Superior temporal gyrus (tissue), 1 donor: Measurements from ENCODE around the gene EHD2.

Source experiments
- DNase-seq: peaks from one replicate; pipeline ENCODE4 v3.0.0-alpha.2; 2016; ENCODE audit errors: extremely low spot score

Gene EHD2

DNA sequence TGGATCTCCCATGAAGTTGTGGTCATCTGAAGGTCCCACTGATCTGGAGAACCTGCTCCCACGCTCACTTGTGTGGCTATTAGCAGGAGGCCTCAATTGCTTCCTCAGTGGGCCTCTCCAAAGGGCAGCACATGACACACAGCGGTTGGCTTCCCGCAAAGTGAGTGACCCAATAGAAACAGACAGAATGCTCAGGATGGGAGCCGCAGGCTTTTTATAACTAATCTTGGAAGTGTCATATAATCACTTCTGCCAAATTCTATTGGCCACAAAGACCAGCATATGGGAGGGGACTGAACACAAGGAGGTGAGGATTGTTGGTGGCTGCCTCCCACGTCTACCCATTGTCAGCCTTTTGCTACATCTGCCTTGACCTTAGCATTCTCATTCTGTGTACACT, 22.1 kb upstream of the EHD2 start:
- no peak for DNase-seq

DNA sequence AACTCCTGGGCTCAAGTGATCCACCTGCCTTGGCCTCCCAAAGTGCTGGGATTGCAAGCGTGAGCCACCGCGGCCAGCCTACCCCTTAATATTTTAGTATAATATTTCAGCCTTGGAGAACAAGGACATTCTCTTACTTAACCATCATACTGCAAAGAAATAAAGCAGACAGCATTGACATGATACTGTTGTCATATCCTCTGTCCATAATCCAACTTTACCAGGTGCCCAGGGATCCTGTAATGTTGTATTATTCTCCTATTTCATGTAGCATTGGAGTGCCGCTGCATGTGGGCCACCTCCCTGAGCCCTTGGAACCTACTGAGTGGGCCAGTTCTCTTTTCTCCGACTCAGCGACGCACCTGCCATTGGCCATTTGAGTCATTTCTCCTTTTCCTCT, 21.4 kb upstream of the EHD2 start:
- DNase-seq, result no peak

DNA sequence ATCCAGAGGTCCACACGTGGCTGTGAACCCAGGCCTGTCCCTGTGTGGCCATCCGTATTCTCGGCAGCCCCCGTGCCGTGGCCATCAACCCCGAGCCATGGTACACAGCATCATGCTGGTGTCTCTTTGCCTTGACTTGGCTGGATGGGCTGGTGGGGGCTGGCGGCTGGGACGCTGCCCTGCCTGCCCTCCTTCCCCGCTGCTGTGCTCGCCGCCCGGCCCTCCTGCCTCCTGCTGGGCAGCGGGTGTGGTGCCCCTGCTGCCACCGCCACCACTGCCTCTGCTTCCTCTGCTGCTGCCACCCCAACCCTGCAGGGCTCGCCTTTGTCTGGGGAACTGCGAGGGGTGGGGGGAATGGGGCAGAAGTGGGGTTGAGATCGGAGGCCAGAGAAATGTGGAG, 19.7 kb upstream of the EHD2 start:
- DNase-seq, result no peak

DNA sequence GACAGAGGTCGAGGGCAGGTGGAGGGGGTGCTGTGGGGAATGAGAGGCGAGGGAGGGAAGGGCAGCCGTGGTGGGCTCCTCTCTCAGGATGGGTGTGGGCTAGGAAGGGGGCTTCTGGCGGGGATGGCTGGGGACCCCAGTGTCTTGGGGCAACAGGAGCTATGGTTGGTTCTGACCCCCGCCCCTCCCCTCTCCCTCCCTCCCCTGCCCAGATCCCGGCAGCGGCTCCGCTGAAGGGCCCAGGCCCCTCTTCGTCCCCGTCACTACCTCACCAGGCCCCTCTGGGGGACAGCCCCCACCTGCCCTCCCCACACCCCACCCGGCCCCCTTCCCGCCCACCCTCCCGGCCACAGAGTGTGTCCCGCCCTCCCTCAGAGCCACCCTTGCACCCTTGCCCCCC, 19.3 kb upstream of the EHD2 start:
- DNase-seq, result no peak

DNA sequence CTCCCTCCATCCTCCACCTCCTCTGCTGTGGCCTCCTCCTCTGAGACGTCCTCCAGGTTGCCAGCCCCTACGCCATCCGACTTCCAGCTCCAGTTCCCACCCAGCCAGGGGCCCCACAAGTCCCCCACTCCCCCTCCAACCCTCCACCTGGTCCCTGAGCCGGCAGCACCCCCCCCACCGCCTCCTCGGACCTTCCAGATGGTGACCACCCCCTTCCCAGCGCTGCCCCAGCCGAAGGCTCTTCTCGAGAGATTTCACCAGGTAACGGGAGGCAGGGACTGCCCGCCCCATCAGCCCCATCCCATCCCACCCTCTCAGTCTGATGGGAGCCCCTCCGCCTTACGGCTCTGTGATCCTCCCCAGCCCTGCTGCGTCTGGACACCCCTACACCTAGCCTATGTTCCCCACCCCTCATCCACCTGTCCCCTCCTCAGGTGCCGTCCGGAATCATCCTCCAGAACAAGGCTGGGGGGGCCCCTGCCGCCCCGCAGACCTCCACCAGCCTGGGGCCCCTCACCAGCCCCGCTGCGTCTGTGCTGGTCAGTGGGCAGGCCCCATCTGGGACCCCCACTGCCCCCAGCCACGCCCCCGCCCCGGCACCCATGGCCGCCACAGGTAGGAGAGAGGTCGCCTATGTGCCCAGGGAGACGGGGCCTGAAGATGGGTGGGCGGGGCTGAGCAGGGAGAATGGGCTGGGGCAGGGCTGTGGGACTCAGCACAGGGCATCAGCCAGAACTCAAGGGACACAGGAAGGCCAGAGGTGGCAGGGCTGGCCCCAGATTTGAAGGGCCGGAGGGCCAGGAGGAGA, 18.6 kb upstream of the EHD2 start:
- no peak for DNase-seq

DNA sequence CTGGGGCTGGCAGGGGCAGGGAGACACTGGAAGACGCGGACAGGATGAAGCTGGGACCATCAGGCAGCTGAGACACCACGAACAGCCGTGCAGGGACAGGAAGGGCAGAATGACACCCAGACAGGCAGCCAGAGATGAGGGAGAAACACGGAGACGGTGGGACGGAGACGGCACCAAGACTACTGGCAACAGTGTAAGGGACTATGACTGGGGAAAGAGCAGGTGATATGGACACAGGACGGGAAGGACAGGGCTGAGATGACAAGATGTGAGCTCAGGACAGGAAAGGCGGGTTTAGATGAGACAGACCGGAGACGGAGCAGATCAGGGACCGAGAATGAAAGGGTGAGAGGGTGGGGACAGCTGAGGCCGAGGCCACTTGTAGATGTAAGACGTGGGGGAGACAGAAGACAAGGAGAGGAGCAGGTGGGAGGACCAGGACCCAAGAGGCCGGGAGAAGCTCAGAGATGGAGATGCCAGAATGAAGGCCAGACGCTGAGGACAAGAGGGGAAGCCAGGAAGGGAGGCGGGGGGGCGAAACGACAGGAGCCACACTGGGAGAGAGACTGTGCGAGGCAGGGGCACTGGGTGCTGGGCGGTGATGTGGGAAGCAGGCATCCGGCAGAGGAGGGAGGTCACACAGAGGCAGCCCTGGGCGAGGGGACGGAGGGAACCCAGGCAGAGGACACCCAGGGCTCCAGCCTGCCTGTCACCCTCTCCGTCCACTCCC, 17.5 kb upstream of the EHD2 start:
- DNase-seq, result no peak

DNA sequence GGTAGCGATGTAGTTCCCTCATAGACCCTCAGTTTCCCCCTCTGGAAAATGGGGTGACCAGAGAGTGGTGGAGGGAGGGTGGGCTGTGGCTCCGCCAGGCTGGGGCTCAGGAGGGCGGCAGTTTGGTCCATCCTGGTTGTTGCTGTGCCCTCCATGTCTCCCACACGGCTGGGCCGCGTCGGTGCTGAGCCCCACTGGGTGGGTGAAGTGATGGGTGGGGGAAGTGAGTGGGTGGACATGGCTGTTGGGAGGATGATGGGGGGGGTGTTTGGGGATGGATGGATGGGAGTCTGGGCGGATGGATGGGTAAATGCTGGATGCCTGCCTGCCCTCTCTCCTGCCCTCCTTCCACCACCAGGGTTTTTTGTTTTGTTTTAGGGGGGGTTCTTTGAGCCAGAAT, 16.6 kb upstream of the EHD2 start:
- DNase-seq, result no peak

DNA sequence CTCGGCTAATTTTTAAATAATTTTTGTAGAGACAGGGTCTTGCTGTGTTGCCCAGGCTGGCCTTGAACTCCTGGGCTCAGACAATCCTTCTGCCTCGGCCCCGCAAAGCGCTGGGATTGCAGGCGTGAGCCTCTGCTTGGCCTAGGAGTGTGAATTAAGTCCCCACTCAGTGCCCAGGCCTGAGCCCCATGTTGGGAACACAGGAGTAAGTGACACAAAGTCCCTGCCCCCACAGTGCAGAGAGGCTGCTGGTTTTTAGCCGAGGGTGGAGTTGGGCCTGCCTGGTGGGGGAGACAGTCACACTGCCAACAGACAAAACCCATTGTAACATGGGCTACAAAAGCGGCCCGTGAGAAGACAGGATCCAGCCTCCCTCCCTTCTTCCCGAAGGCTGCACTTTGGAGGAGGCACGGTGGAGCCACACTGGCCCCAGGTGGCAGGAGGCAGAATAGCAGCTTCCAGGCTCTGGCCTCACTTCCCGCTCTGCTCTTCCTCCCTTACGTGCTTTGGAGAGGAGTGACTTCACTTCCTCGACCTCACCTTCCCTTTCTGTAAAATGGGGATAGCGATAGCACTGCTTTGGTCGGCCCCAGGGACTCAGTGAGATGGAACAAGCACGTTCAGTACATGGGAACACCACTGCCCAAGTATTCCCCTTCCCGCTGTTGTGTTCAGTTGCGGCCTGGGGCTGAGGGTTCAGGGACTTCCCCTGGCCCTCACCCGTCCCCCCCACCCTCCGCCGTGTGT, 15.2 kb upstream of the EHD2 start:
- DNase-seq, result peak; percentile 93

DNA sequence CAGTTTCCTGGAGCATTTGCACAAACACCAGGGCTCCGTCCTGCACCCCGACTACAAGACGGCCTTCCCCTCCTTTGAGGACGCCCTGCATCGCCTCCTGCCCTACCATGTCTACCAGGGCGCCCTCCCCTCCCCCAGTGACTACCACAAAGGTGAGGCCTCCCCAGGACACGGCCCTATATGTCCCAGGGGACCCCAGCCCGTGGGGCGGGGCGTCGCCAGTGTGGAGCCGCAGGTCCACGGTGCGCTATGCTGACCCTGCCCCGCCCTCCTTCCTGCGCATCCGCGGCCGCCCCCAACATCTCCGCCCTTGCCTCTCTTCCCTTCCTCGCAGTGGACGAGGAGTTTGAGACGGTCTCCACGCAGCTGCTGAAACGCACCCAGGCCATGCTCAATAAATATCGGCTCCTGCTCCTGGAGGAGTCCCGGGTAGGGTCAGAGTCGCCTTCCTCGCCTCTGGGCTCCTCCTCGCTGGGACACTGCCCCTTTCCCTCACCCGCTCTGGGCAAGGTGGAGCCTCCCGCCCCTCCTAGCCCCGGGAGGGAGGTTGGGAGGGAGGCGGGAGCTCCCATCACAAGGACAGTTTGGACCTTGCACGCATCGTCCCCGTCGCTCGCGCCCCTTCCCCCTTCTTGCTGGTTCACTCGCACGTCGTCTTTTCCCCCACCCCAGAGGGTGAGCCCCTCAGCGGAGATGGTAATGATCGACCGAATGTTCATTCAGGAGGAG, 14.4 kb upstream of the EHD2 start:
- no peak for DNase-seq

DNA sequence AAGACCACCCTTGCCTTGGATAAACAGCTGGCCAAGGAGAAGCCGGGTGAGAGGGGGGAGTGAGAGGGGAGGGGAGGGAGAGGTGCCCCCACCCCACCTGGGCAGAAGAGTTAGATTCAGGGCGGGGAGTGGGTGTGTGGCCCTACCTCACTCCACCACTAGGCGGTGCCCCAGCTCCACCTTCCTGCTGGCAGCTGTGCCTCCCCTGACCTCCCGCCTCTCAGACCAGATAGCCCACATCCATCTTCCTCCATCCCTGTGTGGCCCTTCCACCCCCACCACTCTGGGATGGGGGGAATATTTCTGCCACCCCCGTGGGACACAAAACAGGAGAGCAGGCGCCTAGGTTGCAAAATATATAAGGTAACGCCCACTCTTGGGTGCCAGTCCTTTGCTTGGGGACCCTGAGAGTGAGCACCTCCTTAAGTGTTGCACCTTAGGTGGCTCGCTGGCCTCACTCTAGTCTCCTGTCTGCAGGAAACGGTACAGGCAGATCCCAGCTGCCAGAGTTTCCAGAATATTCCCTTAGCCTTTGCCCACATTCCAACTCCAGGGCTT, 13.8 kb upstream of the EHD2 start:
- DNase-seq, result no peak

DNA sequence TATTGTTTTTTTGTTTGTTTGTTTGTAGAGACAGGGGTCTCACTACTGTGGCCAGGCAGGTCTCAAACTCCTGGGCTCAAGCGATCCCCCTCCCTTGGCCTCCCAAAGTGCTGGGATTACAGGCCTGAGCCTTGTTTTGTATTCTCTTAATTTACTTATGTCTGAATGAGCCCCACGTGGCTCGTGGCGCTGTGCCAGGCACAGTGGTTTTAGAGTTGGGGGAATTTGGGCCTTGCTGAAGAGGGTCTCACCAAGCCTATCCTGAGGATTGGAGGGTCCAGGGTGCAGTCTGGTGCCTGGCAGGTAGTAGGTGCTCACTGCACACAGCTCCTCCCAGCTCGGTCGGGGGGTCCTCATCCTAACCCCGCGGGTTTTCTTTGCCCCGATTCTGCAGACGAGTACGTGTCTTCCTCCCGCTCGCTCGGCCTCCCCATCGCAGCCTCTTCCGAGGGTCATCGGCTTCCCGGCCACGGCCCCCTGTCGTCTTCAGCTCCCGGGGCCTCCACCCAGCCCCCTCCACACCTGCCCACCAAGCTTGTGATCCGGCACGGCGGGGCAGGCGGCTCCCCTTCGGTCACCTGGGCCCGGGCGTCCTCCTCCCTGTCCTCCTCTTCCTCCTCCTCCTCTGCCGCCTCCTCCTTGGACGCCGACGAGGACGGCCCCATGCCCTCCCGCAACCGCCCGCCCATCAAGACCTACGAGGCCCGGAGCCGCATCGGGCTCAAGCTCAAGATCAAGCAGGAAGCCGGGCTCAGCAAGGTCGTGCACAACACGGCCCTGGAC, 12.1 kb upstream of the EHD2 start:
- DNase-seq, result no peak

DNA sequence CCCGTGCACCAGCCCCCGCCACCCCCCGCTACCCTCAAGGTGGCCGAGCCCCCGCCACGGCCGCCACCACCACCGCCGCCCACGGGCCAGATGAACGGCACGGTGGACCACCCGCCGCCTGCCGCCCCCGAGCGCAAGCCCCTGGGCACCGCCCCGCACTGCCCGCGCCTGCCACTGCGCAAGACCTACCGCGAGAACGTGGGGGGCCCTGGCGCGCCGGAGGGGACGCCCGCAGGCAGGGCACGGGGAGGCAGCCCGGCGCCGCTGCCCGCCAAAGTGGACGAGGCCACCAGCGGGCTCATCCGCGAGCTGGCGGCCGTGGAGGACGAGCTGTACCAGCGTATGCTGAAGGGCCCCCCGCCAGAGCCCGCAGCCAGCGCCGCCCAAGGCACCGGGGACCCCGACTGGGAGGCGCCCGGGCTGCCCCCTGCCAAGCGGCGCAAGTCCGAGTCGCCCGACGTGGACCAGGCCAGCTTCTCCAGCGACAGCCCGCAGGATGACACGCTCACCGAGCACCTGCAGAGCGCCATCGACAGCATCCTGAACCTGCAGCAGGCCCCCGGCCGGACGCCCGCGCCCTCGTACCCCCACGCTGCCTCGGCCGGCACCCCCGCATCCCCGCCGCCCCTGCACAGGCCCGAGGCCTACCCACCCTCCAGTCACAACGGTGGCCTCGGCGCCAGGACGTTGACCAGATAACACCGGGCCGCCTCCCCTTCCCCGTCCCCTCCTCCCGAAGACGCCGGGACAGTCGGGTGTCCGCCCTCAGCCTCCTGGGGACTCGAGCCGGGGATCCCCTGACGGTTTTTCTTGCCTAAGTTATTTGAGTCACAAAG, 11.3 kb upstream of the EHD2 start:
- DNase-seq, result no peak

DNA sequence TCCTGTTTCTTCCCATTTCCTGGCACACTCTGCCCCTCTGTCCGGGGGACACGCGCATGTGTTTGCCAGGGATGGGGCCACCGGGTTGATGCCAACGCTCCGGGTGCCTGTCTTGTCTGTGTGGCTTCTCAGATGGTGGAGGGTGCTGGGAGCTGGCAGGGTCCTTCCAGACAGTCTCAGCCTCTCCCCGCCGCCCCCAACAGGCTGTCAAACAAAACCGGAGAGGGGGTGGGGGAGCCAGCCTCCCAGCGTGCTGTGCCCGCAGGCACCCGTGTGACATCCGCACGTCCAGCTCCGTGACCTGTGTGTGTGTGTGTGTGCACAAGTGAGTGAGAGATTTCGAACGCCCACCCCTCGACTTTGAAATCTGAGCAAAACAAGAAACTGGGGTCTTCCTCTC, 10.6 kb upstream of the EHD2 start:
- DNase-seq, result no peak

DNA sequence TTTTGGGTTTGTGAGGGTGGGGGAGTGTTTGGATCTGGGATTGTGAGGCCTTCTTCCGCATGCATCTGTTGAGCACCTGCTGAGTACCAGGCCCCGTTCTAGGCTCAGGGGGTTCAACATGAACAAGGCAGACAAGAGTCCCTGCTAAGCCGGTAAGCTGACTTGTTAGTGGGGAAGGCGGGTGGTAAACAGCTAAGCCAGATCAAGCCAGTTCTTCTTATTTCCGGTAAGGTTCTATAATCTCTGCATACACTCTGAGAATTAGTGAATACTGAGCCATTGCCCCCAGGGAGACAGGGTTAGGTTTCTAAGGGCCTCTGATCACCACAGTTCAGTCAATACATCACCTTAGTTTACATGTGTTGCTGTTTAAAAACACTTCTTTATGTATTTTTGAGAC, 9.9 kb upstream of the EHD2 start:
- no peak for DNase-seq

DNA sequence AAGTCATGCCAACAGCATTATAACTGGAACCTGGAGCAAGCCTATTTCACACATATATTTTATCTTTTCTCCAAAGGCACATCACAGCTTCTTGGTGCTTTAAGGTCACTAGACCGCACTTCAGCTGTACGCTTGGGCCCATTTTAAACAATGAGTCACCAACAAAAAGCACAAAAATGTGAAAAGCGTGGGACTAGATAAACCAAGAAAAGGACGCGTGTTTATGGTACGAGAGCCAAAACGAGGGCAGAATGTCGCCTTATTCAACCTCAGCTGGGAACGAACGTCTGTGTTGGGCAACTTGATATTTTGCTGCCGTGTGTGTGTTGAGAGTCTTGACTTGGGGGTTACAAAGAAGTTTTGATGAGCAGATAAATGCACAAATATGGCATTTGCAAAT, 9.2 kb upstream of the EHD2 start:
- no peak for DNase-seq

DNA sequence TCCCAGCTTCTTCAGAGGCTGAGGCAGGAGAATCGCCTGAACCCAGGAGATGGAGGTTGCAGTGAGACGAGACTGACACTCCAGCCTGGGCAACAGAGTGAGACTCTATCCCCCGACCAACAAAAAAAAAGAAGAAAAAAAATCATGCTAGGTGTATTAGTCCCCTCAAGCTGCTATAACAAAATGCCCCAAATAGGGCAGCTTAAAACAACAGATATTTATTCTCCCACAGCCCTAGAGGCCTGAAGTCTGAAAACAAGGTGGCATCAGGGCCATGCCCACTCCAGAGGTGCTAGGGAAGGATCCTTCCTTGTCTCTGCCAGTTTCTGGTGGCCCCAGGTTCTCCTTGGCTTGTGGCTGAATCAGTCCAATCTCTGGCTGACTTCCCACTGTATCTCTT, 8.6 kb upstream of the EHD2 start:
- DNase-seq, result no peak

DNA sequence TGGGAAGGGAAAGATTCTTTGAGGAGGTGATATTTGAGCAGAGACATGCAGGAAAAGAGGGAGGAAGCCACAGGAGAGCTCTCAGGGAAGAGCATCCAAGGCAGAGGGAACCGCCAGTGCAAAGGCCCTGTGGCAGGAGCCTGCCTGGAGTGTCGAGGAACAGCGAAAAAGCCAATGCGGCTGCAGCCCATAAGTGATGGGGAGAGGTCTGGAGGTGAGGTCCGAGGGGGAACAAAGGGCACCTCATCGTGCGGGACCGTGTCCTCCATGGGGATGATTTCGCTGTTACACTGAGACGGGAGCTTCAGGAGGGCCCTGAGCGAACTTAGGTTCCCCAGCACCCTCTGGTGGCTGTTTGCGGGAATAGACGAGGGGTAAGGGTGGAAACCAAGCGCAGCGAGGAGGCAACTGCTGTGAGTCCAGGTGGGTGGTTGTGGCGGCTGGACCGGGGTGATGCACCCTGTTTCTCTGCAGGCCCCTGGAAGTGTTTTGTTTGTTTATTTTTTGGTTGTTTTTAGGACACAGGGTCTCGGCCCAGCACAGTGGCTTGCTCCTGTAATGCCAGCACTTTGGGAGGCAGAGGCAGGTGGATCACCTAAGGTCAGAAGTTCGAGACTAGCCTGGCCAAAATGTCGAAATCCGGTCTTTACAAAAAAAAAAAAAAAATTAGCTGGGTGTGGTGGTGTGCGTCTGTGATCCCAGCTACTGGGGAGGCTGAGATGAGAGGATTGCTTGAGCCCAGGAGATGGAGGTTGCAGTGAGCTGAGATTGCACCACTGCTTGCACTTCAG, 5.9 kb upstream of the EHD2 start:
- peak; percentile 83 for DNase-seq

DNA sequence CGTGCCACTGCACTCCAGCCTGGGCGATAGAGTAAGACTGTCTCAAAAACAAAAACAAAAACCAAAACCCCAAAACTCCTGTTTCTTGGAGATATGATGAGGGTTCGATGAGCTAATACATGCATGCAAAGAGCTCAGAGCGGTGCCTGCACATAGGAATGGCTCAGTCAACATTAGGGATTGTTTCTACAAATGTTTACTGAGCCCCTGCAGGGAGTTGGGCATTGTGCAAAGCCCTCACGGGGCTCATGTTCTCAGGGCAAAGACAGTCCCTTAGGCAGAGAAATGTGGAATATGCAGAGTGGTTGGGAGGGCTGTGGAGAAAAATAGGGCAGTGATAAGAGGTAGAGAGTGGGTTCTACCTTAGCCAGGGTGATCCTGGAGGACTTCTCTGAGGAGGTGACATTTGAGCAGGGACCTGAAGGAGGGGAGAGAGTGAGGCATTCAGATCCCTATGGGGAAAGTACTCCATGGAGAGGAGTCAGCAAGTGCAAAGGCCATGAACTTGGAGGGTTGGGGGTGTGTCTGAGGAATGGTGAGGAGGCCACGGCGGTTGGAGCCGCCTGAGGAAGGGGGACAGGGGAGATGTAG, 1.5 kb upstream of the EHD2 start:
- no peak for DNase-seq

DNA sequence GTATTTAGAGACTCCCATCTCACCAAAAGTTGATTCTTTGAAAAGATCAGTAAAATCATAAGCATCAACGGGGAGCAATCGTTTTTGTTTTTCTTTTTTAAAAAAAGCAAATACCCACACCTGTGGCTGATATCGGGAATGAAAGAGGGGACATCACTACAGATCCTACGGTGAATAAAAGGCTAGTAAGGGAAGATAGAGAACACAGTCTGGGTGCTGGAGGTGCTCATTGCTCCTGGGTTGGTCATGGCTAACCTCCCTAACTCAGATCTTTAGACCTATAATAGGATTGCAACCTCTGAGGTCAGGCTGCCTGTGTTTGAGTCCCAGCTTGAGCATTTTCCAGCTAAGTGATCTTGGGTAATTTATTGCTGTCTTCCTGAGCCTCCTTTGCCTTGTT, 1.1 kb downstream of the EHD2 start:
- DNase-seq, result no peak
